Mesenchymal stem cell (in vitro differentiated cells and primary cell): ENCODE results near the gene SORCS1.

ENCODE experiments used
- DNase-seq: peaks from one replicate; pipeline ENCODE4 v3.0.0-alpha.2; 2013
- H2AFZ ChIP-seq: one replicate; pipeline ENCODE4 v1.6.1; 2013; ENCODE audit warnings: low read depth, mild to moderate bottlenecking, control low read depth, inconsistent platforms, low read length, moderate library complexity
- H2AK5ac ChIP-seq: 2 replicates; pipeline ENCODE4 v1.6.1; 2013; ENCODE audit warnings: low read length, moderate library complexity, mild to moderate bottlenecking, inconsistent platforms; ENCODE audit not compliant: severe bottlenecking
- H2BK120ac ChIP-seq: one replicate; pipeline ENCODE4 v1.6.1; 2013; ENCODE audit warnings: low read depth, mild to moderate bottlenecking, inconsistent platforms, low read length, moderate library complexity
- H2BK12ac ChIP-seq, 2 experiments: one replicate each; pipeline ENCODE4 v1.6.1; 2013; ENCODE audit warnings: inconsistent platforms in 2 of 2, low read length in 2 of 2, mild to moderate bottlenecking in 2 of 2, moderate library complexity in 2 of 2, control low read depth in 1 of 2
- H2BK15ac ChIP-seq: one replicate; pipeline ENCODE4 v1.6.1; 2013; ENCODE audit warnings: mild to moderate bottlenecking, low read depth, inconsistent platforms; ENCODE audit not compliant: poor library complexity, severe bottlenecking
- H2BK5ac ChIP-seq: 2 replicates; pipeline ENCODE4 v1.6.1; 2013; ENCODE audit warnings: low read depth, mild to moderate bottlenecking, low read length, control low read depth, inconsistent platforms; ENCODE audit not compliant: poor library complexity, severe bottlenecking
- H3K14ac ChIP-seq, 2 experiments: one replicate each; pipeline ENCODE4 v1.6.1; 2013; ENCODE audit warnings: inconsistent platforms in 2 of 2, low read length in 2 of 2, control low read depth in 1 of 2, mild to moderate bottlenecking in 1 of 2, moderate library complexity in 1 of 2
- H3K18ac ChIP-seq, 2 experiments: one replicate each; pipeline ENCODE4 v1.6.1; 2013; ENCODE audit warnings: inconsistent platforms in 2 of 2, low read length in 2 of 2, control low read depth in 1 of 2, low read depth in 1 of 2, mild to moderate bottlenecking in 1 of 2
- H3K23ac ChIP-seq, 2 experiments: one replicate each; pipeline ENCODE4 v1.6.1; 2013; ENCODE audit warnings: inconsistent platforms in 2 of 2, low read length in 2 of 2, mild to moderate bottlenecking in 2 of 2, moderate library complexity in 2 of 2, control low read depth in 1 of 2
- H3K27ac ChIP-seq: 2 replicates; pipeline ENCODE4 v1.5.1; 2013; ENCODE audit warnings: mild to moderate bottlenecking, moderate library complexity, low read length, control low read depth, inconsistent platforms; ENCODE audit not compliant: poor library complexity, severe bottlenecking
- H3K27me3 ChIP-seq, 2 experiments: 2 replicates each; pipeline versions ENCODE4 v1.6.1 to v1.7.0; 2013; ENCODE audit warnings: low read length in 2 of 2, mild to moderate bottlenecking in 2 of 2, moderate library complexity in 2 of 2, control low read depth in 1 of 2, inconsistent platforms in 1 of 2; ENCODE audit not compliant: control insufficient read depth in 1 of 2, insufficient read depth in 1 of 2
- H3K36me3 ChIP-seq, 2 experiments: 2 replicates each; pipeline versions ENCODE4 v1.6.1 to v1.7.0; 2013; ENCODE audit warnings: low read length in 2 of 2, control low read depth in 1 of 2, inconsistent platforms in 1 of 2, low read depth in 1 of 2, mild to moderate bottlenecking in 1 of 2; ENCODE audit not compliant: insufficient read depth in 2 of 2, control insufficient read depth in 1 of 2
- H3K4ac ChIP-seq, 2 experiments: one replicate each; pipeline ENCODE4 v1.6.1; 2013; ENCODE audit warnings: inconsistent platforms in 2 of 2, low read length in 2 of 2, mild to moderate bottlenecking in 2 of 2, moderate library complexity in 2 of 2, control low read depth in 1 of 2, low read depth in 1 of 2
- H3K4me1 ChIP-seq: 2 replicates; pipeline ENCODE4 v1.6.1; 2013; ENCODE audit warnings: low read depth, low read length, control low read depth; ENCODE audit not compliant: control insufficient read depth, insufficient read depth
- H3K4me2 ChIP-seq: 2 replicates; pipeline ENCODE4 v1.6.1; 2013; ENCODE audit warnings: low read length, mild to moderate bottlenecking, inconsistent platforms; ENCODE audit not compliant: poor library complexity, severe bottlenecking
- H3K4me3 ChIP-seq, 2 experiments: 2 replicates each; pipeline versions ENCODE4 v1.5.1 to v1.7.0; 2013; ENCODE audit warnings: low read length in 2 of 2, mild to moderate bottlenecking in 2 of 2, control low read depth in 1 of 2, low read depth in 1 of 2; ENCODE audit not compliant: insufficient read depth in 1 of 2
- H3K79me1 ChIP-seq: replicated peaks from 2 replicates; pipeline ENCODE4 v1.6.1; 2013; ENCODE audit warnings: mild to moderate bottlenecking, control low read depth, low read length, inconsistent platforms; ENCODE audit not compliant: poor library complexity, severe bottlenecking
- H3K9ac ChIP-seq: 2 replicates; pipeline ENCODE4 v1.7.0; 2013; ENCODE audit warnings: mild to moderate bottlenecking, low read length, moderate library complexity
- H3K9me3 ChIP-seq: 2 replicates; pipeline ENCODE4 v1.7.0; 2013; ENCODE audit warnings: mild to moderate bottlenecking, low read length; ENCODE audit not compliant: control insufficient read depth
- H4K8ac ChIP-seq: one replicate; pipeline ENCODE4 v1.6.1; 2013; ENCODE audit warnings: inconsistent platforms, mild to moderate bottlenecking, low read length, moderate library complexity
- H4K91ac ChIP-seq: one replicate; pipeline ENCODE4 v1.6.1; 2013; ENCODE audit warnings: mild to moderate bottlenecking, low read length, inconsistent platforms
- WGBS: methylation state at CpG from one replicate; pipeline ENCODE4 v1.1.7; 2013; ENCODE audit warnings: mixed read lengths; 5-methylcytosine and 5-hydroxymethylcytosine counted together

Gene SORCS1

GRCh38 chr10:106917452-106918055 lies 247.0 kb downstream of the SORCS1 start:
- no peak overlapping the region for H3K18ac ChIP-seq
- no peak overlapping the region for H4K91ac ChIP-seq
- H3K23ac ChIP-seq: no peak overlapping the region
- no peaks in the 10 kb centered on the region for H3K36me3 ChIP-seq
- H3K4me2 ChIP-seq: no peak overlapping the region
- H3K14ac ChIP-seq: no peak overlapping the region
- H3K4me1 ChIP-seq: no peaks in the 10 kb centered on the region
- no peak overlapping the region for H3K27ac ChIP-seq
- no peak overlapping the region for H2AFZ ChIP-seq
- no peak overlapping the region for H2AK5ac ChIP-seq
- H2BK12ac ChIP-seq: no peak overlapping the region
- H2BK5ac ChIP-seq: no peak overlapping the region
- H4K8ac ChIP-seq: no peak overlapping the region
- no peak overlapping the region for H3K4me3 ChIP-seq
- no peak overlapping the region for H3K4ac ChIP-seq
- WGBS: 61% methylated on average over 4 of the region's 4 CpGs
- no peak overlapping the region for H3K9ac ChIP-seq
- H2BK15ac ChIP-seq: no peak overlapping the region
- no peaks in the 10 kb centered on the region for H3K79me1 ChIP-seq
- H3K9me3 ChIP-seq: no peaks in the 10 kb centered on the region
- H3K27me3 ChIP-seq: no peaks in the 10 kb centered on the region
- no peak overlapping the region for H2BK120ac ChIP-seq
- DNase-seq: no peak

- Histone ChIP-seq H2AFZ (no peak overlapping the region), H4K8ac (no peak overlapping the region), H3K4me3 (no peak overlapping the region), H2AK5ac (no peak overlapping the region), H2BK5ac (no peak overlapping the region), H3K9me3 (no peaks in the 10 kb centered on the region), H3K27me3 (no peaks in the 10 kb centered on the region), H3K18ac (no peak overlapping the region), H3K4me1 (no peaks in the 10 kb centered on the region), H2BK12ac (no peak overlapping the region), H2BK15ac (no peak overlapping the region), H2BK120ac (no peak overlapping the region), H3K36me3 (no peaks in the 10 kb centered on the region), H3K4ac (no peak overlapping the region), H3K79me1 (no peaks in the 10 kb centered on the region), H3K23ac (no peak overlapping the region), H3K27ac (no peak overlapping the region), H4K91ac (no peak overlapping the region), H3K9ac (no peak overlapping the region), H3K14ac (no peak overlapping the region), H3K4me2 (no peak overlapping the region)
- 71% methylated on average over 3 of the region's 3 CpGs for WGBS
- no peak for DNase-seq
Measured at GRCh38 chr10:106914016-106914415, 250.5 kb downstream of the SORCS1 start.

- Histone ChIP-seq H3K27me3 (no peaks in the 10 kb centered on the region), H3K79me1 (no peaks in the 10 kb centered on the region), H2BK12ac (no peak overlapping the region)
Measured at GRCh38 chr10:106913348-106913747, 251.2 kb downstream of the SORCS1 start.

GRCh38 chr10:106911096-106911495 lies 253.4 kb downstream of the SORCS1 start:
- no peak overlapping the region for H3K4me2 ChIP-seq
- no peak overlapping the region for H3K23ac ChIP-seq

More at GRCh38 chr10:106913348-106913747, 251.2 kb downstream of the SORCS1 start:
- Histone ChIP-seq H3K9ac (no peak overlapping the region), H2AK5ac (no peak overlapping the region), H3K4me2 (no peak overlapping the region), H3K4me3 (no peak overlapping the region), H3K18ac (no peak overlapping the region), H2BK15ac (no peak overlapping the region), H3K4me1 (no peaks in the 10 kb centered on the region), H3K14ac (no peak overlapping the region), H3K27ac (no peak overlapping the region), H4K8ac (no peak overlapping the region), H2AFZ (no peak overlapping the region), H3K23ac (no peak overlapping the region), H2BK120ac (no peak overlapping the region), H3K36me3 (no peaks in the 10 kb centered on the region), H2BK5ac (no peak overlapping the region), H3K9me3 (no peaks in the 10 kb centered on the region), H3K4ac (no peak overlapping the region), H4K91ac (no peak overlapping the region)
- DNase-seq: no peak
- WGBS: 68% methylated on average over 4 of the region's 4 CpGs

More at GRCh38 chr10:106911096-106911495, 253.4 kb downstream of the SORCS1 start:
- H2AK5ac ChIP-seq: no peak overlapping the region
- H3K36me3 ChIP-seq: no peaks in the 10 kb centered on the region
- H2BK15ac ChIP-seq: no peak overlapping the region
- H4K91ac ChIP-seq: no peak overlapping the region
- no peak overlapping the region for H4K8ac ChIP-seq
- no peak overlapping the region for H3K4ac ChIP-seq
- 63% methylated on average over 3 of the region's 3 CpGs for WGBS
- no peak overlapping the region for H3K4me3 ChIP-seq
- H3K18ac ChIP-seq: no peak overlapping the region
- no peak overlapping the region for H2BK120ac ChIP-seq
- no peaks in the 10 kb centered on the region for H3K79me1 ChIP-seq
- H2AFZ ChIP-seq: no peak overlapping the region
- no peak overlapping the region for H2BK5ac ChIP-seq
- H3K27me3 ChIP-seq: no peaks in the 10 kb centered on the region
- H3K9ac ChIP-seq: no peak overlapping the region
- no peak overlapping the region for H3K14ac ChIP-seq
- no peak for DNase-seq
- H3K9me3 ChIP-seq: no peaks in the 10 kb centered on the region
- no peak overlapping the region for H3K27ac ChIP-seq
- no peaks in the 10 kb centered on the region for H3K4me1 ChIP-seq
- H2BK12ac ChIP-seq: no peak overlapping the region
